SK-N-SH (cell line): ENCODE measurements around the gene LRMDA.

Experiments
- CHD2 ChIP-seq: fragments of 150-350 bp; IDR thresholded peaks from 2 replicates; pipeline ENCODE4 v1.6.1; 2018; ENCODE audit warnings: low read length; ENCODE audit not compliant: partially characterized antibody
- EP300 ChIP-seq, 2 experiments: IDR thresholded peaks; 2 replicates each; pipeline versions ENCODE4 v1.4.0 to v1.6.1; 2012; ENCODE audit warnings: borderline replicate concordance in 1 of 2, low read depth in 1 of 2, low read length in 1 of 2
- EZH2phosphoT487 ChIP-seq: fragments of 200-600 bp; sonication (generic); IDR thresholded peaks from 2 replicates; pipeline ENCODE4 v1.6.1; 2017; ENCODE audit warnings: low read depth, mixed run types, mild to moderate bottlenecking, antibody characterized with exemption, moderate library complexity, borderline replicate concordance
- GATA2 ChIP-seq: sonication (generic); formaldehyde crosslinking; IDR thresholded peaks from 2 replicates; pipeline ENCODE4 v1.5.0; 2020; ENCODE audit warnings: mild to moderate bottlenecking, missing genetic modification reagents
- JUND ChIP-seq: IDR thresholded peaks from 2 replicates; pipeline ENCODE4 v1.4.0; 2012
- NRF1 ChIP-seq: IDR thresholded peaks from 2 replicates; pipeline ENCODE4 v1.6.1; 2012; ENCODE audit warnings: low read depth, mild to moderate bottlenecking, low read length
- POLR2AphosphoS5 ChIP-seq: IDR thresholded peaks from 2 replicates; pipeline ENCODE4 v1.6.1; 2012; ENCODE audit warnings: low read depth, low read length
- RCOR1 ChIP-seq: fragments of 150-350 bp; IDR thresholded peaks from 2 replicates; pipeline ENCODE4 v1.6.1; 2017; ENCODE audit warnings: antibody characterized with exemption, low read length
- SMC3 ChIP-seq: IDR thresholded peaks from 2 replicates; pipeline ENCODE4 v1.6.1; 2012; ENCODE audit warnings: low read depth, low read length, improper control_type of control experiment
- TCF12 ChIP-seq: IDR thresholded peaks from 2 replicates; pipeline ENCODE4 v1.4.0; 2012
- YY1 ChIP-seq: IDR thresholded peaks from 2 replicates; pipeline ENCODE4 v1.4.0; 2012; ENCODE audit warnings: low read depth, mild to moderate bottlenecking
- TF ChIP-seq, protein P1 (sequence below): fragments of 200-600 bp; sonication (generic); IDR thresholded peaks from 2 replicates; pipeline ENCODE4 v1.6.1; 2017; ENCODE audit warnings: antibody characterized with exemption, mild to moderate bottlenecking, moderate library complexity
- TF ChIP-seq, protein P2 (sequence below): IDR thresholded peaks from 2 replicates; pipeline ENCODE4 v1.4.0; 2012; ENCODE audit warnings: low read depth, borderline replicate concordance

DNA sequence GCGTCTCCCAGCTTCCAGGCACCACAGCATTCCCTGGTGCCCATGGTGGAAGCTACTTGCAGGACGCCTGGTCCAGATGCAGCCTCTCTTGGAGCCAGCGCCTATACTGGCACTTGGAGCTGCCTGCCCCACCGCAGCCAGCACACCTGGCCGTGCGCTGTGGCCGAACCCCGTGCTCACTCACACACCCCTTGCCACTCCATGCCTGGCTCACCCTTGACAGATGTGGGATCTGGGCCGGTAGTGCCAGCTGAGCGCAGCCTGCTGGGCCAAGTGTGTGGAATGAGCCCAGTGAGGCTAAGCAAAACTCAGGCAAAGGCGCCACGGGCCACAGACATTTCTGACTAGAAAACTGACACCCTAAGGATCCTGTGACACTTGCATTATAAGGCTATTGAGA lies 884.8 kb downstream of the LRMDA start:
- TF ChIP-seq GATA2 (CRISPR knock-in tag) = no peak
- TF ChIP-seq, protein P1, sequence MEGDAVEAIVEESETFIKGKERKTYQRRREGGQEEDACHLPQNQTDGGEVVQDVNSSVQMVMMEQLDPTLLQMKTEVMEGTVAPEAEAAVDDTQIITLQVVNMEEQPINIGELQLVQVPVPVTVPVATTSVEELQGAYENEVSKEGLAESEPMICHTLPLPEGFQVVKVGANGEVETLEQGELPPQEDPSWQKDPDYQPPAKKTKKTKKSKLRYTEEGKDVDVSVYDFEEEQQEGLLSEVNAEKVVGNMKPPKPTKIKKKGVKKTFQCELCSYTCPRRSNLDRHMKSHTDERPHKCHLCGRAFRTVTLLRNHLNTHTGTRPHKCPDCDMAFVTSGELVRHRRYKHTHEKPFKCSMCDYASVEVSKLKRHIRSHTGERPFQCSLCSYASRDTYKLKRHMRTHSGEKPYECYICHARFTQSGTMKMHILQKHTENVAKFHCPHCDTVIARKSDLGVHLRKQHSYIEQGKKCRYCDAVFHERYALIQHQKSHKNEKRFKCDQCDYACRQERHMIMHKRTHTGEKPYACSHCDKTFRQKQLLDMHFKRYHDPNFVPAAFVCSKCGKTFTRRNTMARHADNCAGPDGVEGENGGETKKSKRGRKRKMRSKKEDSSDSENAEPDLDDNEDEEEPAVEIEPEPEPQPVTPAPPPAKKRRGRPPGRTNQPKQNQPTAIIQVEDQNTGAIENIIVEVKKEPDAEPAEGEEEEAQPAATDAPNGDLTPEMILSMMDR = no peak
- TF ChIP-seq EZH2phosphoT487 = no peak
- no peak for TF ChIP-seq POLR2AphosphoS5
- TF ChIP-seq, protein P2, sequence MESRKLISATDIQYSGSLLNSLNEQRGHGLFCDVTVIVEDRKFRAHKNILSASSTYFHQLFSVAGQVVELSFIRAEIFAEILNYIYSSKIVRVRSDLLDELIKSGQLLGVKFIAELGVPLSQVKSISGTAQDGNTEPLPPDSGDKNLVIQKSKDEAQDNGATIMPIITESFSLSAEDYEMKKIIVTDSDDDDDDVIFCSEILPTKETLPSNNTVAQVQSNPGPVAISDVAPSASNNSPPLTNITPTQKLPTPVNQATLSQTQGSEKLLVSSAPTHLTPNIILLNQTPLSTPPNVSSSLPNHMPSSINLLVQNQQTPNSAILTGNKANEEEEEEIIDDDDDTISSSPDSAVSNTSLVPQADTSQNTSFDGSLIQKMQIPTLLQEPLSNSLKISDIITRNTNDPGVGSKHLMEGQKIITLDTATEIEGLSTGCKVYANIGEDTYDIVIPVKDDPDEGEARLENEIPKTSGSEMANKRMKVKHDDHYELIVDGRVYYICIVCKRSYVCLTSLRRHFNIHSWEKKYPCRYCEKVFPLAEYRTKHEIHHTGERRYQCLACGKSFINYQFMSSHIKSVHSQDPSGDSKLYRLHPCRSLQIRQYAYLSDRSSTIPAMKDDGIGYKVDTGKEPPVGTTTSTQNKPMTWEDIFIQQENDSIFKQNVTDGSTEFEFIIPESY = no peak
- no peak for TF ChIP-seq JUND
- no peak for TF ChIP-seq NRF1
- TF ChIP-seq TCF12 = no peak
- TF ChIP-seq EP300 (IDR thresholded peaks at IDR 0.05; ENCODE audit: borderline replicate concordance in 1 of 2, low read depth in 1 of 2, low read length in 1 of 2) = no peak
- no peak for TF ChIP-seq SMC3
- TF ChIP-seq YY1 = no peak
- no peak for TF ChIP-seq CHD2
- no peak for TF ChIP-seq RCOR1
